ENCODE data around the gene CSF1R.

GRCh38 chr5:150057996-150058395, 28.4 kb downstream of the CSF1R start:
- TF ChIP-seq SIN3A (IDR thresholded peaks at IDR 0.05; ENCODE audit: borderline replicate concordance, low read depth, low read length): no peak
- TF ChIP-seq NRF1 (IDR thresholded peaks at IDR 0.05; ENCODE audit: low read depth, low read length): no peak
- TF ChIP-seq, protein P1, sequence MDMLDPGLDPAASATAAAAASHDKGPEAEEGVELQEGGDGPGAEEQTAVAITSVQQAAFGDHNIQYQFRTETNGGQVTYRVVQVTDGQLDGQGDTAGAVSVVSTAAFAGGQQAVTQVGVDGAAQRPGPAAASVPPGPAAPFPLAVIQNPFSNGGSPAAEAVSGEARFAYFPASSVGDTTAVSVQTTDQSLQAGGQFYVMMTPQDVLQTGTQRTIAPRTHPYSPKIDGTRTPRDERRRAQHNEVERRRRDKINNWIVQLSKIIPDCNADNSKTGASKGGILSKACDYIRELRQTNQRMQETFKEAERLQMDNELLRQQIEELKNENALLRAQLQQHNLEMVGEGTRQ (IDR thresholded peaks at IDR 0.05; ENCODE audit: borderline replicate concordance, low read depth, low read length): no peak
- TF ChIP-seq, protein P2, sequence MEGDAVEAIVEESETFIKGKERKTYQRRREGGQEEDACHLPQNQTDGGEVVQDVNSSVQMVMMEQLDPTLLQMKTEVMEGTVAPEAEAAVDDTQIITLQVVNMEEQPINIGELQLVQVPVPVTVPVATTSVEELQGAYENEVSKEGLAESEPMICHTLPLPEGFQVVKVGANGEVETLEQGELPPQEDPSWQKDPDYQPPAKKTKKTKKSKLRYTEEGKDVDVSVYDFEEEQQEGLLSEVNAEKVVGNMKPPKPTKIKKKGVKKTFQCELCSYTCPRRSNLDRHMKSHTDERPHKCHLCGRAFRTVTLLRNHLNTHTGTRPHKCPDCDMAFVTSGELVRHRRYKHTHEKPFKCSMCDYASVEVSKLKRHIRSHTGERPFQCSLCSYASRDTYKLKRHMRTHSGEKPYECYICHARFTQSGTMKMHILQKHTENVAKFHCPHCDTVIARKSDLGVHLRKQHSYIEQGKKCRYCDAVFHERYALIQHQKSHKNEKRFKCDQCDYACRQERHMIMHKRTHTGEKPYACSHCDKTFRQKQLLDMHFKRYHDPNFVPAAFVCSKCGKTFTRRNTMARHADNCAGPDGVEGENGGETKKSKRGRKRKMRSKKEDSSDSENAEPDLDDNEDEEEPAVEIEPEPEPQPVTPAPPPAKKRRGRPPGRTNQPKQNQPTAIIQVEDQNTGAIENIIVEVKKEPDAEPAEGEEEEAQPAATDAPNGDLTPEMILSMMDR (IDR thresholded peaks at IDR 0.05): no peak
- no peak for TF ChIP-seq RAD21 (IDR thresholded peaks at IDR 0.05; ENCODE audit: low read length)
- no peak for TF ChIP-seq EZH2phosphoT487 (IDR thresholded peaks at IDR 0.05; ENCODE audit: borderline replicate concordance, low read depth)
- TF ChIP-seq, protein P3, sequence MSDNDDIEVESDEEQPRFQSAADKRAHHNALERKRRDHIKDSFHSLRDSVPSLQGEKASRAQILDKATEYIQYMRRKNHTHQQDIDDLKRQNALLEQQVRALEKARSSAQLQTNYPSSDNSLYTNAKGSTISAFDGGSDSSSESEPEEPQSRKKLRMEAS (IDR thresholded peaks at IDR 0.05; ENCODE audit: low read depth): no peak
- TF ChIP-seq, protein P4, sequence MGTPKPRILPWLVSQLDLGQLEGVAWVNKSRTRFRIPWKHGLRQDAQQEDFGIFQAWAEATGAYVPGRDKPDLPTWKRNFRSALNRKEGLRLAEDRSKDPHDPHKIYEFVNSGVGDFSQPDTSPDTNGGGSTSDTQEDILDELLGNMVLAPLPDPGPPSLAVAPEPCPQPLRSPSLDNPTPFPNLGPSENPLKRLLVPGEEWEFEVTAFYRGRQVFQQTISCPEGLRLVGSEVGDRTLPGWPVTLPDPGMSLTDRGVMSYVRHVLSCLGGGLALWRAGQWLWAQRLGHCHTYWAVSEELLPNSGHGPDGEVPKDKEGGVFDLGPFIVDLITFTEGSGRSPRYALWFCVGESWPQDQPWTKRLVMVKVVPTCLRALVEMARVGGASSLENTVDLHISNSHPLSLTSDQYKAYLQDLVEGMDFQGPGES (IDR thresholded peaks at IDR 0.05; ENCODE audit: low read depth, low read length): no peak
- no peak for TF ChIP-seq MXI1 (IDR thresholded peaks at IDR 0.05; ENCODE audit: low read depth, low read length)
- TF ChIP-seq EP300 (IDR thresholded peaks at IDR 0.05; ENCODE audit: borderline replicate concordance in 1 of 2, low read depth in 1 of 2, low read length in 1 of 2): no peak
- no peak for TF ChIP-seq NFIC (IDR thresholded peaks at IDR 0.05; ENCODE audit: borderline replicate concordance)
- TF ChIP-seq GATA2 (CRISPR knock-in tag; IDR thresholded peaks at IDR 0.05): no peak
- no peak for TF ChIP-seq ELF1 (IDR thresholded peaks at IDR 0.05)
